Muscle of leg (tissue), 11 donors: ENCODE data around the gene SHC4. TPM values are rescaled to one million over a fixed set of nuclear protein-coding genes. Genes with fewer than 3 reads are reported as not detected.

Experiments used
- DNase-seq: peaks from one replicate; pipeline ENCODE4 v3.0.0; 2013
- H3K27ac ChIP-seq: one replicate; pipeline ENCODE4 v1.5.1; 2013; ENCODE audit warnings: mild to moderate bottlenecking, low read length, control low read depth
- H3K27me3 ChIP-seq: one replicate; pipeline ENCODE4 v1.6.1; 2013; ENCODE audit warnings: low read length; ENCODE audit not compliant: control insufficient read depth, insufficient read depth
- H3K36me3 ChIP-seq: one replicate; pipeline ENCODE4 v1.6.1; 2013; ENCODE audit warnings: low read length; ENCODE audit not compliant: control insufficient read depth, insufficient read depth
- H3K4me1 ChIP-seq: one replicate; pipeline ENCODE4 v1.6.1; 2013; ENCODE audit warnings: low read length; ENCODE audit not compliant: control insufficient read depth, insufficient read depth
- H3K4me3 ChIP-seq: one replicate; pipeline ENCODE4 v1.5.1; 2013; ENCODE audit warnings: low read length, control low read depth
- H3K9me3 ChIP-seq: replicated peaks from 2 replicates; pipeline ENCODE4 v1.6.1; 2013; ENCODE audit warnings: low read depth, low read length; ENCODE audit not compliant: control insufficient read depth
- WGBS: methylation state at CpG from one replicate; pipeline ENCODE4 v1.1.5; 2013; ENCODE audit warnings: missing lambda C conversion rate; ENCODE audit not compliant: insufficient coverage; 5-methylcytosine and 5-hydroxymethylcytosine counted together
- polyA plus RNA-seq, 8 donors: library from polyadenylated mRNA; unstranded; fragments of 120-200 nt; gene quantifications; one replicate each; pipeline versions ENCODE4 v1.2.1 to v1.2.3, GENCODE V29; 2013; ENCODE audit warnings: inconsistent platforms in 1 of 8, low replicate concordance in 1 of 8; ENCODE audit not compliant: insufficient read length in 8 of 8, insufficient read depth in 1 of 8
- total RNA-seq: library from RNA; stranded (reverse); fragments of 120-200 nt; gene quantifications from one replicate; pipeline ENCODE4 v1.2.4, GENCODE V29; 2013

The SHC4 gene
- total and polyA plus RNA-seq, 9 donors: 1.3 to 3.0 (median 2.0) TPM

- no peaks in the 10 kb centered on the region for H3K27me3 ChIP-seq
- H3K9me3 ChIP-seq: no peaks in the 10 kb centered on the region
- DNase-seq: no peak
- no peaks in the 10 kb centered on the region for H3K36me3 ChIP-seq
- H3K4me3 ChIP-seq: no peak overlapping the region
- no peak overlapping the region for H3K27ac ChIP-seq
- no CpG with 5 or more reads among the region's 1 CpG for WGBS
- no peaks in the 10 kb centered on the region for H3K4me1 ChIP-seq
Measured at GRCh38 chr15:48946840-48947187, 16.9 kb downstream of the SHC4 start.

- no peak overlapping the region for H3K4me3 ChIP-seq
- H3K4me1 ChIP-seq: no peaks in the 10 kb centered on the region
- H3K27ac ChIP-seq: no peak overlapping the region
- no peaks in the 10 kb centered on the region for H3K36me3 ChIP-seq
- no peaks in the 10 kb centered on the region for H3K9me3 ChIP-seq
- 53% methylated on average over 4 of the region's 5 CpGs for WGBS
- H3K27me3 ChIP-seq: no peaks in the 10 kb centered on the region
- no peak for DNase-seq
Measured at GRCh38 chr15:48946074-48946839, 17.5 kb downstream of the SHC4 start.

GRCh38 chr15:48945386-48945785 lies 18.3 kb downstream of the SHC4 start:
- Histone ChIP-seq H3K4me3 (no peak overlapping the region), H3K4me1 (no peaks in the 10 kb centered on the region), H3K36me3 (no peaks in the 10 kb centered on the region), H3K9me3 (no peaks in the 10 kb centered on the region), H3K27ac (no peak overlapping the region), H3K27me3 (no peaks in the 10 kb centered on the region)
- DNase-seq: no peak
- no CpG with 5 or more reads among the region's 2 CpGs for WGBS

GRCh38 chr15:48941904-48942303 lies 21.8 kb downstream of the SHC4 start:
- no peak overlapping the region for H3K4me3 ChIP-seq
- H3K4me1 ChIP-seq: no peaks in the 10 kb centered on the region
- no peaks in the 10 kb centered on the region for H3K36me3 ChIP-seq
- H3K27me3 ChIP-seq: no peaks in the 10 kb centered on the region
- DNase-seq: no peak
- H3K9me3 ChIP-seq: no peaks in the 10 kb centered on the region
- WGBS: no CpG with 5 or more reads among the region's 5 CpGs
- H3K27ac ChIP-seq: no peak overlapping the region

GRCh38 chr15:48940508-48940907 lies 23.2 kb downstream of the SHC4 start:
- H3K27me3 ChIP-seq: no peaks in the 10 kb centered on the region
- no peaks in the 10 kb centered on the region for H3K9me3 ChIP-seq
- WGBS: 100% methylated on average over 1 of the region's 6 CpGs
- H3K4me1 ChIP-seq: no peaks in the 10 kb centered on the region
- H3K4me3 ChIP-seq: no peak overlapping the region
- DNase-seq: no peak
- H3K27ac ChIP-seq: no peak overlapping the region
- no peaks in the 10 kb centered on the region for H3K36me3 ChIP-seq

- Histone ChIP-seq H3K27ac (no peak overlapping the region), H3K36me3 (no peaks in the 10 kb centered on the region), H3K4me3 (no peak overlapping the region), H3K4me1 (no peaks in the 10 kb centered on the region), H3K9me3 (no peaks in the 10 kb centered on the region), H3K27me3 (no peaks in the 10 kb centered on the region)
- DNase-seq: peak; percentile 9
- 97% methylated on average over 2 of the region's 4 CpGs for WGBS
Measured at GRCh38 chr15:48939648-48940047, 24.1 kb downstream of the SHC4 start.

DNA sequence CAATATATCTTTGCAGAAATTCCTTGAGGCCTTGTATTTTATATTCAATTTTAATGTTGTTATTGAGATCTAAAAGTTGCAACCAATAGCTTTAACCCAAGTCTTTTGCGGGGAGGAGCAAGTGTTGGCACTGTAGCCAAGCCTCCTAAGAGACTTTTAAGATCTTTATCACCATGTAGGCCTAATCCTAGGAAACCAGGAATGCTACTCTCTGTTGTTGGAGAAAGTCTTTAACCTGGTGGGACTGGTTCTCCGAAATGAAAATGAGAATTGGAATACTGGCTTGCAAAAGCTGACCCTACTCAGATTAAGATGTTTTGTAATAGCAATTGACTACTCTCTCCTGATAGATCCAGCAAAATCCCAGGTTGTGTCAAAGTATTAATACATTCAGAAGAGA lies 25.8 kb downstream of the SHC4 start:
- no peak for DNase-seq
- no peaks in the 10 kb centered on the region for H3K27me3 ChIP-seq
- H3K27ac ChIP-seq: no peak overlapping the region
- no peak overlapping the region for H3K4me3 ChIP-seq
- WGBS: no CpG with 5 or more reads among the region's 2 CpGs
- no peaks in the 10 kb centered on the region for H3K4me1 ChIP-seq
- no peaks in the 10 kb centered on the region for H3K36me3 ChIP-seq
- H3K9me3 ChIP-seq: no peaks in the 10 kb centered on the region

DNA sequence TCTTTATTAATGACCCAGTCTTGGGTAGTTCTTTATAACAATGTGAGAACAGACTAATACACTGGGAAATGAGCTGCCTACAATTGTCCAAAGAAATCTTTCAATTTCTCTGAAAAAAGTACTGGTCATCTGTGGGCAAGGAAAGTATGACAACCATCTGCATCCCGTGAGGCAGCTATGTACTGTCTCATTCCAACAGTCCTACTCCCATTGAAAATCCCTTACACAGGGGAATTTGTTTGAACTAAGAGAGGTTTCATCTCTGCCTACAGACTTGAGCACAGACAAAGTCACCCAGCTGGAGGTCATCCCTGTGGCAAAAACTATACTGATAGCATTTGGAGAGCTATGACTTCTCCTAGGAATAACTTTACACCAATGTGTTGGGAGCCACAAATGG lies 27.1 kb downstream of the SHC4 start:
- Histone ChIP-seq H3K9me3 (no peaks in the 10 kb centered on the region), H3K27ac (no peak overlapping the region), H3K36me3 (no peaks in the 10 kb centered on the region), H3K4me1 (no peaks in the 10 kb centered on the region), H3K27me3 (no peaks in the 10 kb centered on the region), H3K4me3 (no peak overlapping the region)
- WGBS: no CpG with 5 or more reads among the region's 1 CpG
- DNase-seq: no peak

DNA sequence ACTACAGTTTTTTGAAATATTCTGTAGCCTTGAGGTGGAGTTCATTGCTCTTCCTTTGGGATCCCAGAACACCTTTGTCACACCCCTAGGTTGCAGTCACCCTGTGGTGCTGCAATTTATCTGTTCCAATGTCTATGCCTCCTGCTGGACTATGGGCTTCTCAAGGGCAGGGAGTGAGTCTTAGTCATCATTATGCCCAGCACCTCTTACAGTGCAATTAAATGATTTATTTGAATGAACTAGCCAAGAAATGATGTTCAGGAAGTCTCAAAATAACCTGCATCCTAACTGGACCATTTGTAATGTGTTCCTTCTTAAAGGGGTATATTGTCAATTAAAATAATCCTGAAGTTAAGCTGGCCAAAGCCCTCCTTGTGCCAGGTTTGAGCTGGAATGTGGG lies 28.5 kb downstream of the SHC4 start:
- no peak overlapping the region for H3K4me3 ChIP-seq
- DNase-seq: no peak
- no peaks in the 10 kb centered on the region for H3K27me3 ChIP-seq
- H3K27ac ChIP-seq: no peak overlapping the region
- H3K4me1 ChIP-seq: no peaks in the 10 kb centered on the region
- no peaks in the 10 kb centered on the region for H3K36me3 ChIP-seq
- H3K9me3 ChIP-seq: no peaks in the 10 kb centered on the region

DNA sequence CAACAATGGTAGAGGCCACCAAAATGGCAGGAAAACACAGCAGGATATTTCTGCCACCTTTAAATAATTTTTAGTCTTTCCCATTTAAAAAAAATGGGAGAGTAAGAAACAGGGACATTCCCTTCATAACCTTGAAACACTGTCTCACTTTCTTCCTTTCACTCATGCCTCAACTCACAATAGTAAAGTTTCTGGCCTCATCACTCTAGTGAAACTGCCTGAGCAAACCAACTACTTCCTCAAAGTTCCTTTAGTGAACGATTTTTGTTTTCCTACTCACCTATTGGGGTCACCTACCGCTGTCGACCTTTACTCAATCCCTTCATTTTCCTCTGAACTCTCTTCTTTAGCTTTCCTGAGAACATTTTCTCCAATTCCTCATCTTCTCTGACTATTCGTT lies 33.0 kb downstream of the SHC4 start:
- H3K4me1 ChIP-seq: no peaks in the 10 kb centered on the region
- H3K36me3 ChIP-seq: no peaks in the 10 kb centered on the region
- no peaks in the 10 kb centered on the region for H3K9me3 ChIP-seq
- no peak overlapping the region for H3K27ac ChIP-seq
- no peak overlapping the region for H3K4me3 ChIP-seq
- WGBS: 80% methylated on average over 3 of the region's 4 CpGs
- DNase-seq: no peak
- H3K27me3 ChIP-seq: peaks cover 2% of the 10 kb centered on the region

- Histone ChIP-seq H3K4me3 (no peak overlapping the region), H3K9me3 (no peaks in the 10 kb centered on the region), H3K4me1 (no peaks in the 10 kb centered on the region), H3K27ac (no peak overlapping the region), H3K36me3 (no peaks in the 10 kb centered on the region), H3K27me3 (peaks cover 2% of the 10 kb centered on the region)
- 79% methylated on average over 3 of the region's 3 CpGs for WGBS
- DNase-seq: no peak
Measured at GRCh38 chr15:48929661-48930060, 34.1 kb downstream of the SHC4 start.
